ENCODE measurements around the gene TEDC2. TPM values are rescaled to one million over a fixed set of nuclear protein-coding genes. Genes with fewer than 3 reads are reported as not detected.

Gene TEDC2
- total RNA-seq, 1 experiment from 2014 or later = 45.4 TPM

DNA sequence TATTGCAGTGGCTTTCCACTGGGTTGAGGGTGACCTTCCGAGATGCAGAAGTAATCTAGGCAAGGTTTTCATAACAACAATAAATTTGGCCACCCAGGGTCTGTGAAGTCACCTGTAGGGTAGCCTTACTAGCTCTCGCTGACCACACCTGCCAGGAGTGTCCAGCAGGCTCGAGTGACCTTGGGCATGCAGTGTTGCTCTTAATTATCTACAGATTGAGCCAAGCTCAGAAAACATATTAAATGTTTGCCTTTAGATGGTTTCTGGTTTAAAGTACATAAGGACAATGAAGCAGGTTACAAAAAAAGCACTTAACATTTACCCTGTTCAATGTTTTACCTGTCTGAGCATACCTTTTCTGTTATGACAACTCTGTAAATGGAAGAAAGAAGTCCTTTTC is 16.8 kb downstream of the TEDC2 start:
- H3K27ac ChIP-seq (ENCODE audit: insufficient read length, low read depth, low read length) = no peak overlapping the region

More for the DNA sequence above, 16.8 kb downstream of the TEDC2 start:
- Histone ChIP-seq H2BK20ac (ENCODE audit: low read depth, low read length, poor library complexity, severe bottlenecking) (no peak overlapping the region), H2AK5ac (ENCODE audit: insufficient read length, low read length) (no peak overlapping the region), H2BK15ac (ENCODE audit: low read depth, low read length) (no peak overlapping the region), H3K4ac (ENCODE audit: low read depth, low read length) (no peak overlapping the region), H3K23ac (ENCODE audit: insufficient read length, low read depth, low read length) (no peak overlapping the region), H2BK5ac (ENCODE audit: insufficient read length, low read length) (no peak overlapping the region), H3K4me1 (ENCODE audit: insufficient read depth, low read length) (no peaks in the 10 kb centered on the region), H3K79me2 (ENCODE audit: insufficient read depth, low read length) (no peaks in the 10 kb centered on the region), H3K4me2 (ENCODE audit: insufficient read depth, insufficient read length, low read length) (no peak overlapping the region), H2AFZ (ENCODE audit: low read length) (no peak overlapping the region), H4K20me1 (ENCODE audit: control insufficient read depth, insufficient read depth, insufficient read length) (peaks cover under 1% of the 10 kb centered on the region), H3K9me3 (ENCODE audit: control insufficient read depth, low read depth, low read length) (no peaks in the 10 kb centered on the region), H3K14ac (ENCODE audit: insufficient read depth, low read length) (no peak overlapping the region), H3K56ac (ENCODE audit: insufficient read length, low read depth, low read length) (no peak overlapping the region), H3K27me3 (ENCODE audit: insufficient read depth, low read length) (peaks cover 12% of the 10 kb centered on the region; the same call in 1 of the 2 replicates), H3K9ac (ENCODE audit: extremely low read depth, insufficient read length, low read length) (no peak overlapping the region), H2BK12ac (ENCODE audit: insufficient read length, low read depth, low read length) (no peak overlapping the region), H4K91ac (ENCODE audit: insufficient read length, low read depth, low read length) (no peak overlapping the region), H3K79me1 (ENCODE audit: insufficient read depth, low read depth, low read length, poor library complexity, severe bottlenecking) (no peaks in the 10 kb centered on the region), H4K8ac (replicated peaks; ENCODE audit: insufficient read length, low read depth, low read length) (no peak overlapping the region), H2BK120ac (ENCODE audit: low read depth, low read length, poor library complexity, severe bottlenecking) (no peak overlapping the region), H3K18ac (ENCODE audit: insufficient read length, low read depth, low read length) (no peak overlapping the region), H4K5ac (ENCODE audit: insufficient read length, low read depth, low read length) (no peak overlapping the region), H3T11ph (ENCODE audit: low read length) (no peak overlapping the region), H3K23me2 (ENCODE audit: insufficient read length, low read depth, low read length, poor library complexity, severe bottlenecking) (peaks cover 6% of the 10 kb centered on the region)
- Mint-ChIP-seq H3K9me3 (no peaks in the 10 kb centered on the region), H3K36me3 (ENCODE audit: insufficient read depth in 1 of 3, low read depth in 3 of 3) (no peaks in the 10 kb centered on the region; a peak in 1 of 7 replicates), H3K27ac (no peak overlapping the region), H3K4me3 (peak overlapping the region in 1 of 2 experiments; percentile 80; a peak in 2 of 5 replicates), H3K4me1 (peaks cover 9 to 10% of the 10 kb centered on the region in 2 experiments), H3K27me3 (ENCODE audit: low read depth) (peaks cover 35% of the 10 kb centered on the region)
- DNase-seq = no peak
- no peak for TF ChIP-seq CTCF (conservative IDR thresholded peaks at IDR 0.05)
- WGBS (ENCODE audit: extremely low coverage, insufficient read length, low lambda C conversion rate) = no CpG with 5 or more reads among the region's 3 CpGs

Data from H9 (cell line).